H1 (cell line): Measurements from ENCODE around the gene LHFPL3. TPM values are rescaled to one million over a fixed set of nuclear protein-coding genes. Genes with fewer than 3 reads are reported as not detected.
A peak's percentile ranks its signal among the peaks of the same experiment; 100 is the strongest.

Experiments
- CTCF ChIA-PET: fragments of 300-600 bp; sonication (Branson Sonifier 250); formaldehyde crosslinking; loops from one replicate; lab custom pipeline; 2021; ENCODE audit not compliant: partially characterized antibody; lab: Charles Lee
- POLR2A ChIA-PET: fragments of 300-600 bp; sonication (Branson Sonifier 250); formaldehyde crosslinking; loops from one replicate; lab custom pipeline; 2021; ENCODE audit warnings: inconsistent platforms; ENCODE audit not compliant: partially characterized antibody; lab: Charles Lee
- DNase-seq, 2 experiments: peaks; one replicate each; pipeline versions ENCODE4 v3.0.0 to v3.0.0-alpha.2; 2010 to 2022; ENCODE audit warnings: low spot score in 2 of 2, low read depth in 1 of 2, mixed read lengths in 1 of 2
- FAIRE-seq: peaks from 2 replicates; lab custom pipeline; 2011; peaks lifted over from hg19 to GRCh38; lab: Jason Lieb, UNC
- H2AFZ ChIP-seq: 2 replicates; pipeline ENCODE4 v1.8.1; 2012; ENCODE audit warnings: low read length, inconsistent platforms
- H2AK5ac ChIP-seq: 2 replicates; pipeline ENCODE4 v1.6.1; 2013; ENCODE audit warnings: low read depth, low read length
- H2BK120ac ChIP-seq: replicated peaks from 2 replicates; pipeline ENCODE3; 2013; ENCODE audit warnings: low read depth, low read length, inconsistent platforms
- H2BK12ac ChIP-seq: 2 replicates; pipeline ENCODE4 v1.6.1; 2013; ENCODE audit warnings: low read depth, low read length
- H2BK15ac ChIP-seq: 2 replicates; pipeline ENCODE4 v1.6.1; 2013; ENCODE audit warnings: low read length
- H2BK20ac ChIP-seq: 2 replicates; pipeline ENCODE4 v1.6.1; 2013; ENCODE audit warnings: low read length
- H2BK5ac ChIP-seq: 2 replicates; pipeline ENCODE4 v1.6.1; 2013; ENCODE audit warnings: low read depth, low read length
- H3K14ac ChIP-seq: 2 replicates; pipeline ENCODE4 v1.6.1; 2013; ENCODE audit warnings: inconsistent platforms; ENCODE audit not compliant: insufficient read length
- H3K18ac ChIP-seq: 2 replicates; pipeline ENCODE4 v1.6.1; 2013; ENCODE audit warnings: low read length; ENCODE audit errors: extremely low read depth
- H3K23ac ChIP-seq: 2 replicates; pipeline ENCODE4 v1.6.1; 2013; ENCODE audit warnings: inconsistent platforms; ENCODE audit not compliant: insufficient read length
- H3K23me2 ChIP-seq: 2 replicates; pipeline ENCODE4 v1.6.1; 2013; ENCODE audit warnings: low read depth, low read length
- H3K27ac ChIP-seq: 2 replicates; pipeline ENCODE4 v1.6.1; 2011; ENCODE audit warnings: low read depth, low read length, inconsistent platforms
- H3K27me3 ChIP-seq, 4 experiments: replicated peaks in 1 of 4; 1 replicate in 1 of 4; 2 replicates in 3 of 4; pipeline versions ENCODE4 v1.6.1 to v1.8.1; 2011 to 2013; ENCODE audit warnings: low read length in 3 of 4, mild to moderate bottlenecking in 3 of 4, inconsistent platforms in 2 of 4, mixed read lengths in 2 of 4, moderate library complexity in 1 of 4; ENCODE audit not compliant: control insufficient read depth in 3 of 4, insufficient read depth in 3 of 4; ENCODE audit errors: extremely low read depth in 1 of 4
- H3K36me3 ChIP-seq, 4 experiments: 2 replicates each; pipeline versions ENCODE4 v1.6.1 to v1.8.1; 2011 to 2013; ENCODE audit warnings: mild to moderate bottlenecking in 4 of 4, low read length in 3 of 4, moderate library complexity in 2 of 4, control low read depth in 1 of 4, inconsistent platforms in 1 of 4; ENCODE audit not compliant: insufficient read depth in 4 of 4, control insufficient read depth in 2 of 4
- H3K4ac ChIP-seq: replicated peaks from 2 replicates; pipeline ENCODE3; 2013; ENCODE audit warnings: low read length, low read depth, mixed read lengths, inconsistent platforms; ENCODE audit not compliant: insufficient read length
- H3K4me1 ChIP-seq, 4 experiments: replicated peaks in 1 of 4; 1 replicate in 1 of 4; 2 replicates in 3 of 4; pipeline versions ENCODE4 v1.6.1 to v1.8.1; 2011 to 2013; ENCODE audit warnings: low read length in 3 of 4, inconsistent platforms in 2 of 4, mixed read lengths in 1 of 4; ENCODE audit not compliant: insufficient read depth in 4 of 4, control insufficient read depth in 3 of 4
- H3K4me2 ChIP-seq, 2 experiments: 2 replicates each; pipeline versions ENCODE4 v1.6.1 to v1.8.1; 2011 to 2013; ENCODE audit warnings: low read depth in 2 of 2, low read length in 2 of 2, control low read depth in 1 of 2, inconsistent platforms in 1 of 2, mild to moderate bottlenecking in 1 of 2; ENCODE audit not compliant: insufficient read depth in 1 of 2
- H3K4me3 ChIP-seq, 4 experiments: fragments of 200-600, 300-600 bp in 1 of 4; sonication (generic), shearing (Covaris generic), sonication (Bioruptor Twin) in 1 of 4; 2 replicates each; pipeline versions ENCODE4 v1.5.1 to v1.8.1; 2011 to 2016; ENCODE audit warnings: low read length in 4 of 4, low read depth in 3 of 4, control low read depth in 2 of 4, inconsistent platforms in 2 of 4, mild to moderate bottlenecking in 2 of 4, mixed read lengths in 1 of 4, moderate library complexity in 1 of 4; ENCODE audit not compliant: insufficient read depth in 2 of 4; ENCODE audit errors: extremely low read depth in 1 of 4
- H3K56ac ChIP-seq: replicated peaks from 2 replicates; pipeline ENCODE3; 2013; ENCODE audit warnings: low read depth, mild to moderate bottlenecking, mixed read lengths, low read length, inconsistent platforms; ENCODE audit not compliant: insufficient read length
- H3K79me1 ChIP-seq: 2 replicates; pipeline ENCODE4 v1.6.1; 2013; ENCODE audit warnings: low read depth, low read length, control low read depth
- H3K79me2 ChIP-seq, 2 experiments: 2 replicates each; pipeline versions ENCODE4 v1.6.1 to v1.8.1; 2012 to 2013; ENCODE audit warnings: low read length in 2 of 2, mild to moderate bottlenecking in 2 of 2, inconsistent platforms in 1 of 2; ENCODE audit not compliant: insufficient read depth in 2 of 2, control insufficient read depth in 1 of 2
- H3K9ac ChIP-seq, 4 experiments: replicated peaks in 1 of 4; 1 replicate in 1 of 4; 2 replicates in 3 of 4; pipeline versions ENCODE4 v1.6.1 to v1.8.1; 2011 to 2013; ENCODE audit warnings: low read depth in 3 of 4, low read length in 3 of 4, control low read depth in 2 of 4, mild to moderate bottlenecking in 2 of 4, moderate library complexity in 2 of 4, inconsistent platforms in 1 of 4; ENCODE audit errors: extremely low read depth in 1 of 4
- H3K9me3 ChIP-seq, 2 experiments: 2 replicates each; pipeline versions ENCODE4 v1.6.1 to v1.8.1; 2012 to 2013; ENCODE audit warnings: mild to moderate bottlenecking in 2 of 2, moderate library complexity in 2 of 2, control low read depth in 1 of 2, inconsistent platforms in 1 of 2, low read depth in 1 of 2, low read length in 1 of 2, mixed read lengths in 1 of 2; ENCODE audit not compliant: insufficient read depth in 2 of 2
- H4K20me1 ChIP-seq, 2 experiments: replicated peaks in 1 of 2; 2 replicates each; pipeline versions ENCODE3 to v1.8.1; 2011 to 2013; ENCODE audit warnings: inconsistent platforms in 2 of 2, low read length in 2 of 2, mild to moderate bottlenecking in 1 of 2; ENCODE audit not compliant: insufficient read depth in 2 of 2, control insufficient read depth in 1 of 2
- H4K5ac ChIP-seq: 2 replicates; pipeline ENCODE4 v1.6.1; 2013; ENCODE audit warnings: low read length, low read depth, mixed read lengths, inconsistent platforms; ENCODE audit not compliant: insufficient read length
- H4K8ac ChIP-seq: 2 replicates; pipeline ENCODE4 v1.8.0; 2013; ENCODE audit warnings: mild to moderate bottlenecking, moderate library complexity, low read length, inconsistent platforms; ENCODE audit not compliant: insufficient read depth; ENCODE audit errors: extremely low read depth
- H4K91ac ChIP-seq: replicated peaks from 2 replicates; pipeline ENCODE3; 2013; ENCODE audit warnings: low read length, mixed read lengths, inconsistent platforms; ENCODE audit not compliant: insufficient read length
- CBX5 ChIP-seq: fragments of 300-800, 300-1000 bp; sonication (generic); IDR thresholded peaks from 2 replicates; pipeline ENCODE4 v1.7.1; 2016; ENCODE audit warnings: antibody characterized with exemption, low read length, low read depth
- FOSL1 ChIP-seq: IDR thresholded peaks from 2 replicates; pipeline ENCODE4 v1.6.1; 2011; ENCODE audit warnings: mild to moderate bottlenecking, low read depth, low read length, moderate library complexity; ENCODE audit not compliant: insufficient read depth
- GABPA ChIP-seq: IDR thresholded peaks from 2 replicates; pipeline ENCODE4 v1.6.1; 2011; ENCODE audit warnings: mild to moderate bottlenecking, low read length, moderate library complexity, borderline replicate concordance; ENCODE audit not compliant: insufficient read depth
- GTF2F1 ChIP-seq: IDR thresholded peaks from 2 replicates; pipeline ENCODE4 v1.6.1; 2012; ENCODE audit warnings: low read depth, low read length, improper control_type of control experiment, borderline replicate concordance
- JUND ChIP-seq: IDR thresholded peaks from 2 replicates; pipeline ENCODE4 v1.6.1; 2011; ENCODE audit warnings: mild to moderate bottlenecking, improper control_type of control experiment, low read length
- RBBP5 ChIP-seq: IDR thresholded peaks from 2 replicates; pipeline ENCODE4 v1.7.1; 2012; ENCODE audit warnings: low read depth, mild to moderate bottlenecking, inconsistent platforms, low read length, moderate library complexity, borderline replicate concordance
- RXRA ChIP-seq: IDR thresholded peaks from 2 replicates; pipeline ENCODE4 v1.6.1; 2011; ENCODE audit warnings: low read depth, mild to moderate bottlenecking, low read length, moderate library complexity; ENCODE audit not compliant: insufficient read depth
- SIX5 ChIP-seq: IDR thresholded peaks from 2 replicates; pipeline ENCODE4 v1.6.1; 2011; ENCODE audit warnings: mild to moderate bottlenecking, low read depth, low read length
- SP2 ChIP-seq: IDR thresholded peaks from 2 replicates; pipeline ENCODE4 v1.6.1; 2012; ENCODE audit warnings: mild to moderate bottlenecking, low read length, inconsistent platforms
- SRF ChIP-seq: IDR thresholded peaks from 2 replicates; pipeline ENCODE4 v1.6.1; 2011; ENCODE audit warnings: mild to moderate bottlenecking, low read depth, low read length, moderate library complexity
- WGBS, 2 experiments: shearing (Covaris generic) in 1 of 2; methylation state at CpG; one replicate each; pipeline versions ENCODE4 v1.1.6 to v1.1.7; 2013 to 2015; ENCODE audit warnings: low lambda C conversion rate in 2 of 2, mixed read lengths in 2 of 2, inconsistent platforms in 1 of 2, low coverage in 1 of 2, missing lambda C conversion rate in 1 of 2; ENCODE audit not compliant: insufficient replicate concordance in 2 of 2, insufficient coverage in 1 of 2, insufficient read length in 1 of 2; ENCODE audit errors: extremely low coverage in 1 of 2, missing lambda C conversion rate in 1 of 2; 5-methylcytosine and 5-hydroxymethylcytosine counted together
- polyA plus RNA-seq, 7 experiments: library from polyadenylated mRNA; depleted of rRNA in 3 of 7; stranded (reverse) in 5 of 7; unstranded in 2 of 7; fragments of >200 nt in 5 of 7; fragments of 200-250 nt in 2 of 7; gene quantifications; 1 replicate in 5 of 7; 2 replicates in 1 of 7; 4 replicates in 1 of 7; pipeline versions ENCODE4 v1.2.1 to v1.2.3, GENCODE V29; 2011 to 2013; ENCODE audit warnings: missing spikeins in 2 of 7, mixed read lengths in 2 of 7
- total RNA-seq: library from RNA; stranded (reverse); fragmentation: NEBNext Ultra II Directional; extraction: Animal tissue kit (Norgen Biotek cat#: 25700); gene quantifications from 2 replicates; pipeline ENCODE4 v1.2.1, GENCODE V29; 2021
- TF ChIP-seq, protein P1 (sequence below): IDR thresholded peaks from 2 replicates; pipeline ENCODE4 v1.6.1; 2012; ENCODE audit warnings: low read length, inconsistent platforms

LHFPL3 gene
- total and polyA plus RNA-seq, 2 of the 8 experiments (the other 6 are each of a cell fraction or from before 2014, with no cell fraction given), result 0.24 to 0.50 TPM

DNA sequence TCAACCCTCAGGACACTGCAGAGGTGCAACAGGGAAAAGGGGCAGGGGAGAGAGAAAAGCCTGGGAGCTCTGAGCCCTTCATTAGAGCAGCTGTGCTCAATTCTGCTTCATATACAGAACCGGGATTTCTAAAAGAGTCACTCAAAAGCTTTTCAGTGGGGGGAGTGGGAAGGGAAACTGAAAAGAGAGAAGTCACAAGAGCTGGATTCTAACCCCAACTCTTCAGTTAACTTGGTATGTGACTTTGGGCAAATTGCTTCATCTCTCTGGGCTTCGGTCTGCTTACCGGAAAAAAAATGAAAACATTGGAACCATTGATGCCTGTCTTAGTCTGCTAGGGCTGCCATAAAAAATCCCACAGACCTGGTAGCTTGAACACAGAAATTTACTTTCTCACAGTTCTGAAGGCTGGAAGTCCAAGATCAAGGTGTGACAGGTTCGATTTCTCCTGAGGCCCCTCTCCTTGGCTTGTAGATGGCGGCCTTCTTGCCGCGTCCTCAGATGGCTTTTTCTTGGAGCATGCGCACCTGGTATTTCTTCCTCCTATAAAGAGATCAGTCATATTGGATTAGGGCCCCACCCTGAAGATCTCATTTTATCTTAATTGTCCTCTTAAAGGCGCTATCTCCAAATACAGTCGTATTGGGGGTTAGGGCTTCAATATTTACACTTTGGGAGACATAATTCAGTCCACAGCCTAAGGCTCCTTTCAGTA lies 567.3 kb downstream of the LHFPL3 start:
- H2BK12ac ChIP-seq, result no peak overlapping the region
- no peak overlapping the region for H4K8ac ChIP-seq
- no peak overlapping the region for H3K27ac ChIP-seq
- no peak overlapping the region for H3K14ac ChIP-seq
- peak overlapping the region; percentile 65; the same call in 1 of the 2 replicates for H2AFZ ChIP-seq
- no peak overlapping the region for H2BK20ac ChIP-seq
- FAIRE-seq (no peak), DNase-seq (no peak)
- H4K91ac ChIP-seq, result no peak overlapping the region
- ChIA-PET CTCF (interaction anchor here (0.8 to 8.3 kb wide), 5 partner anchors 11 to 253 kb away, joined by 3 to 83 read pairs (median 6); no protein-coding TSS in a partner anchor), POLR2A (no interaction called here)
- no peak overlapping the region for H2BK15ac ChIP-seq
- H2AK5ac ChIP-seq, result no peak overlapping the region
- no peaks in the 10 kb centered on the region for H3K9me3 ChIP-seq
- H3K4me3 ChIP-seq, result no peak overlapping the region
- no peaks in the 10 kb centered on the region for H4K20me1 ChIP-seq
- no peak overlapping the region for H3K9ac ChIP-seq
- no peak overlapping the region for H3K18ac ChIP-seq
- H2BK120ac ChIP-seq, result no peak overlapping the region
- H2BK5ac ChIP-seq, result no peak overlapping the region
- H3K79me1 ChIP-seq, result no peaks in the 10 kb centered on the region
- H3K4ac ChIP-seq, result no peak overlapping the region
- no peaks in the 10 kb centered on the region for H3K79me2 ChIP-seq
- no peak overlapping the region for H3K23ac ChIP-seq
- no peaks in the 10 kb centered on the region for H3K4me1 ChIP-seq
- H3K4me2 ChIP-seq, result no peak overlapping the region
- no peak overlapping the region for H3K56ac ChIP-seq
- H3K36me3 ChIP-seq, result no peaks in the 10 kb centered on the region
- no peak overlapping the region for H4K5ac ChIP-seq
- TF ChIP-seq SRF (no peak), CBX5 (no peak), SIX5 (no peak), GTF2F1 (no peak), JUND (no peak), RXRA (no peak), RBBP5 (no peak), SP2 (no peak), FOSL1 (no peak), GABPA (no peak)
- TF ChIP-seq, protein P1, sequence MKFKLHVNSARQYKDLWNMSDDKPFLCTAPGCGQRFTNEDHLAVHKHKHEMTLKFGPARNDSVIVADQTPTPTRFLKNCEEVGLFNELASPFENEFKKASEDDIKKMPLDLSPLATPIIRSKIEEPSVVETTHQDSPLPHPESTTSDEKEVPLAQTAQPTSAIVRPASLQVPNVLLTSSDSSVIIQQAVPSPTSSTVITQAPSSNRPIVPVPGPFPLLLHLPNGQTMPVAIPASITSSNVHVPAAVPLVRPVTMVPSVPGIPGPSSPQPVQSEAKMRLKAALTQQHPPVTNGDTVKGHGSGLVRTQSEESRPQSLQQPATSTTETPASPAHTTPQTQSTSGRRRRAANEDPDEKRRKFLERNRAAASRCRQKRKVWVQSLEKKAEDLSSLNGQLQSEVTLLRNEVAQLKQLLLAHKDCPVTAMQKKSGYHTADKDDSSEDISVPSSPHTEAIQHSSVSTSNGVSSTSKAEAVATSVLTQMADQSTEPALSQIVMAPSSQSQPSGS, result no peak
- 86% methylated on average over 10 of the region's 10 CpGs; no CpG with 5 or more reads in 1 of the 2 experiments for WGBS, 2 experiments
- H3K27me3 ChIP-seq, result no peaks in the 10 kb centered on the region; a peak in 1 of 7 replicates
- H3K23me2 ChIP-seq, result no peaks in the 10 kb centered on the region
